WTC11 (cell line): ENCODE data around the gene IFI6. TPM values are rescaled to one million over a fixed set of nuclear protein-coding genes. Genes with fewer than 3 reads are reported as not detected.

Experiments
- ATAC-seq: fragments of 200-7000 bp; cut with Tn5 transposase; 2 replicates; pipeline ENCODE4 v1.10.0; 2021; ENCODE audit warnings: mild to moderate bottlenecking, moderate library complexity
- CTCF ChIA-PET: fragments of 300-600 bp; sonication (Branson Sonifier 250); formaldehyde crosslinking; loops from one replicate; lab custom pipeline; 2021; ENCODE audit warnings: antibody characterized with exemption; lab: Charles Lee
- POLR2A ChIA-PET: fragments of 350-600 bp; sonication (Branson Sonifier 250); formaldehyde crosslinking; loops from one replicate; lab custom pipeline; 2021; ENCODE audit warnings: antibody characterized with exemption; lab: Charles Lee
- DNase-seq: peaks from one replicate; pipeline ENCODE4 v3.0.0; 2021; ENCODE audit warnings: low spot score
- H3K27ac Mint-ChIP-seq: 2 replicates; pipeline ENCODE4 v1.8.0; 2021; ENCODE audit warnings: mixed read lengths
- H3K27me3 Mint-ChIP-seq: 2 replicates; pipeline ENCODE4 v1.8.0; 2021; ENCODE audit warnings: low read depth, mild to moderate bottlenecking, moderate library complexity, mixed read lengths
- H3K36me3 Mint-ChIP-seq: 2 replicates; pipeline ENCODE4 v1.8.0; 2021; ENCODE audit warnings: mixed read lengths
- H3K4me1 Mint-ChIP-seq: 2 replicates; pipeline ENCODE4 v1.8.0; 2022; ENCODE audit warnings: mixed read lengths
- H3K4me3 Mint-ChIP-seq: 2 replicates; pipeline ENCODE4 v1.8.0; 2021; ENCODE audit warnings: mild to moderate bottlenecking, moderate library complexity, mixed read lengths
- H3K9me3 Mint-ChIP-seq: 2 replicates; pipeline ENCODE4 v1.8.0; 2021; ENCODE audit warnings: mixed read lengths
- CBFB ChIP-seq: sonication (generic); formaldehyde crosslinking; IDR thresholded peaks from 2 replicates; pipeline ENCODE4 v1.8.1; 2022; ENCODE audit warnings: mild to moderate bottlenecking, low read depth, missing genetic modification reagents
- CREM ChIP-seq: sonication (generic); formaldehyde crosslinking; IDR thresholded peaks from 2 replicates; pipeline ENCODE4 v1.8.1; 2022; ENCODE audit warnings: mild to moderate bottlenecking, missing genetic modification reagents, moderate library complexity
- E2F4 ChIP-seq: sonication (generic); formaldehyde crosslinking; IDR thresholded peaks from 2 replicates; pipeline ENCODE4 v1.8.1; 2022; ENCODE audit warnings: low read depth, mild to moderate bottlenecking, moderate library complexity, missing genetic modification reagents, borderline replicate concordance
- ELF4 ChIP-seq: sonication (generic); formaldehyde crosslinking; IDR thresholded peaks from 2 replicates; pipeline ENCODE4 v1.8.1; 2022; ENCODE audit warnings: low read depth, mild to moderate bottlenecking, moderate library complexity, missing genetic modification reagents
- GABPB1 ChIP-seq: sonication (generic); formaldehyde crosslinking; IDR thresholded peaks from 2 replicates; pipeline ENCODE4 v1.8.1; 2023; ENCODE audit warnings: mild to moderate bottlenecking, missing genetic modification reagents
- GTF2I ChIP-seq: fragments of 250-450 bp; sonication (Bioruptor Pico); conservative IDR thresholded peaks from 2 replicates; pipeline ENCODE4 v1.4.0; 2021; ENCODE audit warnings: mild to moderate bottlenecking
- PRDM15 ChIP-seq: sonication (generic); formaldehyde crosslinking; IDR thresholded peaks from 2 replicates; pipeline ENCODE4 v1.8.0; 2022; ENCODE audit warnings: missing genetic modification reagents
- RELA ChIP-seq: sonication (generic); formaldehyde crosslinking; IDR thresholded peaks from 2 replicates; pipeline ENCODE4 v1.8.1; 2022; ENCODE audit warnings: missing genetic modification reagents, mild to moderate bottlenecking, borderline replicate concordance
- SMAD3 ChIP-seq: sonication (generic); formaldehyde crosslinking; IDR thresholded peaks from 2 replicates; pipeline ENCODE4 v1.8.0; 2022; ENCODE audit warnings: missing genetic modification reagents, mild to moderate bottlenecking, borderline replicate concordance
- SOX15 ChIP-seq: fragments of 250-450 bp; sonication (Bioruptor Pico); IDR thresholded peaks from 2 replicates; pipeline ENCODE4 v1.9.0; 2021; ENCODE audit warnings: mild to moderate bottlenecking
- SP1 ChIP-seq: sonication (generic); formaldehyde crosslinking; conservative IDR thresholded peaks from 2 replicates; pipeline ENCODE4 v1.8.1; 2022; ENCODE audit warnings: missing genetic modification reagents
- STAT6 ChIP-seq: sonication (generic); formaldehyde crosslinking; conservative IDR thresholded peaks from 2 replicates; pipeline ENCODE4 v1.8.1; 2023; ENCODE audit warnings: mild to moderate bottlenecking, low read depth, missing genetic modification reagents, moderate library complexity
- TCF7 ChIP-seq: sonication (generic); formaldehyde crosslinking; IDR thresholded peaks from 2 replicates; pipeline ENCODE4 v1.8.0; 2022; ENCODE audit warnings: mild to moderate bottlenecking, low read depth, missing genetic modification reagents, moderate library complexity
- ZBTB21 ChIP-seq: sonication (generic); formaldehyde crosslinking; IDR thresholded peaks from 2 replicates; pipeline ENCODE4 v1.8.1; 2023; ENCODE audit warnings: mild to moderate bottlenecking, missing genetic modification reagents, borderline replicate concordance
- total RNA-seq: library from RNA; stranded (reverse); gene quantifications from 3 replicates; pipeline ENCODE4 v1.2.3, GENCODE V29; 2021
- TF ChIP-seq, protein P1 (sequence below): fragments of 250-450 bp; sonication (Bioruptor Pico); IDR thresholded peaks from 2 replicates; pipeline ENCODE4 v1.9.0; 2021; ENCODE audit warnings: mild to moderate bottlenecking
- TF ChIP-seq, protein P2 (sequence below): sonication (generic); formaldehyde crosslinking; IDR thresholded peaks from 2 replicates; pipeline ENCODE4 v1.8.1; 2022; ENCODE audit warnings: mild to moderate bottlenecking, missing genetic modification reagents, moderate library complexity, borderline replicate concordance
- TF ChIP-seq, protein P3 (sequence below): fragments of 250-450 bp; sonication (Bioruptor Pico); IDR thresholded peaks from 2 replicates; pipeline ENCODE4 v1.9.0; 2021; ENCODE audit warnings: mild to moderate bottlenecking
- TF ChIP-seq, protein P4 (sequence below): fragments of 250-450 bp; sonication (Bioruptor Pico); IDR thresholded peaks from 2 replicates; pipeline ENCODE4 v1.9.0; 2021; ENCODE audit warnings: mild to moderate bottlenecking, borderline replicate concordance

The IFI6 gene
- total RNA-seq, 1 experiment from 2014 or later, result 4.5 TPM

- TF ChIP-seq, protein P1, sequence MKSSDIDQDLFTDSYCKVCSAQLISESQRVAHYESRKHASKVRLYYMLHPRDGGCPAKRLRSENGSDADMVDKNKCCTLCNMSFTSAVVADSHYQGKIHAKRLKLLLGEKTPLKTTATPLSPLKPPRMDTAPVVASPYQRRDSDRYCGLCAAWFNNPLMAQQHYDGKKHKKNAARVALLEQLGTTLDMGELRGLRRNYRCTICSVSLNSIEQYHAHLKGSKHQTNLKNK (CRISPR knock-in tag), result no peak
- TF ChIP-seq GABPB1 (CRISPR knock-in tag) (no peak), CBFB (CRISPR knock-in tag) (no peak), SMAD3 (CRISPR knock-in tag) (no peak), RELA (CRISPR knock-in tag) (no peak), PRDM15 (CRISPR knock-in tag) (no peak)
- TF ChIP-seq, protein P2, sequence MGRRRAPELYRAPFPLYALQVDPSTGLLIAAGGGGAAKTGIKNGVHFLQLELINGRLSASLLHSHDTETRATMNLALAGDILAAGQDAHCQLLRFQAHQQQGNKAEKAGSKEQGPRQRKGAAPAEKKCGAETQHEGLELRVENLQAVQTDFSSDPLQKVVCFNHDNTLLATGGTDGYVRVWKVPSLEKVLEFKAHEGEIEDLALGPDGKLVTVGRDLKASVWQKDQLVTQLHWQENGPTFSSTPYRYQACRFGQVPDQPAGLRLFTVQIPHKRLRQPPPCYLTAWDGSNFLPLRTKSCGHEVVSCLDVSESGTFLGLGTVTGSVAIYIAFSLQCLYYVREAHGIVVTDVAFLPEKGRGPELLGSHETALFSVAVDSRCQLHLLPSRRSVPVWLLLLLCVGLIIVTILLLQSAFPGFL, result no peak
- TF ChIP-seq, protein P3, sequence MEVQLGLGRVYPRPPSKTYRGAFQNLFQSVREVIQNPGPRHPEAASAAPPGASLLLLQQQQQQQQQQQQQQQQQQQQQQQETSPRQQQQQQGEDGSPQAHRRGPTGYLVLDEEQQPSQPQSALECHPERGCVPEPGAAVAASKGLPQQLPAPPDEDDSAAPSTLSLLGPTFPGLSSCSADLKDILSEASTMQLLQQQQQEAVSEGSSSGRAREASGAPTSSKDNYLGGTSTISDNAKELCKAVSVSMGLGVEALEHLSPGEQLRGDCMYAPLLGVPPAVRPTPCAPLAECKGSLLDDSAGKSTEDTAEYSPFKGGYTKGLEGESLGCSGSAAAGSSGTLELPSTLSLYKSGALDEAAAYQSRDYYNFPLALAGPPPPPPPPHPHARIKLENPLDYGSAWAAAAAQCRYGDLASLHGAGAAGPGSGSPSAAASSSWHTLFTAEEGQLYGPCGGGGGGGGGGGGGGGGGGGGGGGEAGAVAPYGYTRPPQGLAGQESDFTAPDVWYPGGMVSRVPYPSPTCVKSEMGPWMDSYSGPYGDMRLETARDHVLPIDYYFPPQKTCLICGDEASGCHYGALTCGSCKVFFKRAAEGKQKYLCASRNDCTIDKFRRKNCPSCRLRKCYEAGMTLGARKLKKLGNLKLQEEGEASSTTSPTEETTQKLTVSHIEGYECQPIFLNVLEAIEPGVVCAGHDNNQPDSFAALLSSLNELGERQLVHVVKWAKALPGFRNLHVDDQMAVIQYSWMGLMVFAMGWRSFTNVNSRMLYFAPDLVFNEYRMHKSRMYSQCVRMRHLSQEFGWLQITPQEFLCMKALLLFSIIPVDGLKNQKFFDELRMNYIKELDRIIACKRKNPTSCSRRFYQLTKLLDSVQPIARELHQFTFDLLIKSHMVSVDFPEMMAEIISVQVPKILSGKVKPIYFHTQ, result no peak
Observed at GRCh38 chr1:27635396-27636142, 36.4 kb downstream of the IFI6 start (continued).

GRCh38 chr1:27634985-27635367 is 37.0 kb downstream of the IFI6 start, which contains the start of gene FGR:
Gene FGR, minus strand, starts transcription at chr1:27635185. Its CDS starts 11,269 bp downstream, at chr1:27623916.
- Mint-ChIP-seq H3K36me3 (no peaks in the 10 kb centered on the region), H3K4me1 (peaks cover 19% of the 10 kb centered on the region), H3K4me3 (peak within 1 kb of the TSS; percentile 72), H3K27ac (no peak within 1 kb of the TSS), H3K9me3 (no peaks in the 10 kb centered on the region), H3K27me3 (peaks cover 46% of the 10 kb centered on the region)
- DNase-seq (no peak), ATAC-seq (peak; percentile 22)
- POLR2A ChIA-PET, result no interaction called here
- CTCF ChIA-PET, result no interaction called here
- TF ChIP-seq SP1 (CRISPR knock-in tag) (no peak), SOX15 (CRISPR knock-in tag) (no peak), GTF2I (no peak), CREM (CRISPR knock-in tag) (no peak), ZBTB21 (CRISPR knock-in tag) (no peak), STAT6 (no peak), E2F4 (no peak), TCF7 (CRISPR knock-in tag) (no peak), ELF4 (CRISPR knock-in tag) (no peak)
- TF ChIP-seq, protein P4, sequence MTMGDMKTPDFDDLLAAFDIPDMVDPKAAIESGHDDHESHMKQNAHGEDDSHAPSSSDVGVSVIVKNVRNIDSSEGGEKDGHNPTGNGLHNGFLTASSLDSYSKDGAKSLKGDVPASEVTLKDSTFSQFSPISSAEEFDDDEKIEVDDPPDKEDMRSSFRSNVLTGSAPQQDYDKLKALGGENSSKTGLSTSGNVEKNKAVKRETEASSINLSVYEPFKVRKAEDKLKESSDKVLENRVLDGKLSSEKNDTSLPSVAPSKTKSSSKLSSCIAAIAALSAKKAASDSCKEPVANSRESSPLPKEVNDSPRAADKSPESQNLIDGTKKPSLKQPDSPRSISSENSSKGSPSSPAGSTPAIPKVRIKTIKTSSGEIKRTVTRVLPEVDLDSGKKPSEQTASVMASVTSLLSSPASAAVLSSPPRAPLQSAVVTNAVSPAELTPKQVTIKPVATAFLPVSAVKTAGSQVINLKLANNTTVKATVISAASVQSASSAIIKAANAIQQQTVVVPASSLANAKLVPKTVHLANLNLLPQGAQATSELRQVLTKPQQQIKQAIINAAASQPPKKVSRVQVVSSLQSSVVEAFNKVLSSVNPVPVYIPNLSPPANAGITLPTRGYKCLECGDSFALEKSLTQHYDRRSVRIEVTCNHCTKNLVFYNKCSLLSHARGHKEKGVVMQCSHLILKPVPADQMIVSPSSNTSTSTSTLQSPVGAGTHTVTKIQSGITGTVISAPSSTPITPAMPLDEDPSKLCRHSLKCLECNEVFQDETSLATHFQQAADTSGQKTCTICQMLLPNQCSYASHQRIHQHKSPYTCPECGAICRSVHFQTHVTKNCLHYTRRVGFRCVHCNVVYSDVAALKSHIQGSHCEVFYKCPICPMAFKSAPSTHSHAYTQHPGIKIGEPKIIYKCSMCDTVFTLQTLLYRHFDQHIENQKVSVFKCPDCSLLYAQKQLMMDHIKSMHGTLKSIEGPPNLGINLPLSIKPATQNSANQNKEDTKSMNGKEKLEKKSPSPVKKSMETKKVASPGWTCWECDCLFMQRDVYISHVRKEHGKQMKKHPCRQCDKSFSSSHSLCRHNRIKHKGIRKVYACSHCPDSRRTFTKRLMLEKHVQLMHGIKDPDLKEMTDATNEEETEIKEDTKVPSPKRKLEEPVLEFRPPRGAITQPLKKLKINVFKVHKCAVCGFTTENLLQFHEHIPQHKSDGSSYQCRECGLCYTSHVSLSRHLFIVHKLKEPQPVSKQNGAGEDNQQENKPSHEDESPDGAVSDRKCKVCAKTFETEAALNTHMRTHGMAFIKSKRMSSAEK (CRISPR knock-in tag), result no peak
- TF ChIP-seq, protein P1 (CRISPR knock-in tag), result no peak
